Vagina (tissue), 2 donors: ENCODE data around the gene MARCHF3. TPM values are rescaled to one million over a fixed set of nuclear protein-coding genes. Genes with fewer than 3 reads are reported as not detected.

Experiments used
- DNase-seq, 2 donors: peaks; one replicate each; pipeline ENCODE4 v3.0.0-alpha.2; 2017; ENCODE audit errors: extremely low spot score in 2 of 2
- H3K27ac ChIP-seq: fragments of 200-600 bp; sonication (generic); one replicate; pipeline ENCODE4 v1.5.1; 2019
- H3K27me3 ChIP-seq: fragments of 200-600 bp; sonication (generic); one replicate; pipeline ENCODE4 v1.5.1; 2019
- H3K36me3 ChIP-seq, 2 donors: fragments of 200-600 bp; sonication (generic); one replicate each; pipeline ENCODE4 v1.5.1; 2017 to 2019
- H3K4me1 ChIP-seq: fragments of 200-600 bp; sonication (generic); one replicate; pipeline ENCODE4 v1.5.1; 2019
- H3K4me3 ChIP-seq, 2 donors: fragments of 200-600 bp; sonication (generic); 1 replicate in 1 of 2; 2 replicates in 1 of 2; pipeline ENCODE4 v1.5.1; 2016 to 2019
- H3K9me3 ChIP-seq: fragments of 200-600 bp; sonication (generic); one replicate; pipeline ENCODE4 v1.5.1; 2019
- POLR2A ChIP-seq, 2 donors: fragments of 450-650 bp; IDR thresholded peaks; one replicate each; pipeline ENCODE4 v1.6.1; 2017; ENCODE audit warnings: antibody characterized with exemption in 2 of 2, mild to moderate bottlenecking in 2 of 2, moderate library complexity in 2 of 2
- POLR2AphosphoS5 ChIP-seq, 2 donors: sonication (generic); formaldehyde crosslinking; IDR thresholded peaks; one replicate each; pipeline ENCODE4 v1.9.0; 2017; ENCODE audit warnings: antibody characterized with exemption in 2 of 2, mild to moderate bottlenecking in 2 of 2, low read depth in 1 of 2; ENCODE audit not compliant: insufficient read depth in 1 of 2
- intact Hi-C: fragments of 100-400 bp; cut with DNase I; formaldehyde crosslinking; loops from one replicate; pipeline ENCODE4 v1.15.1; 2023
- total RNA-seq: library from RNA; depleted of rRNA; stranded (reverse); fragments of >200 nt; gene quantifications from one replicate; pipeline ENCODE4 v1.2.3, GENCODE V29; 2016
- TF ChIP-seq, protein P1 (sequence below), 3 experiments: fragments of 450-650 bp in 2 of 3; fragments of 200-600 bp in 1 of 3; sonication (generic) in 1 of 3; IDR thresholded peaks; one replicate each; pipeline ENCODE4 v1.5.1; 2017 to 2019; ENCODE audit warnings: antibody characterized with exemption in 3 of 3, mild to moderate bottlenecking in 2 of 3, moderate library complexity in 2 of 3

MARCHF3 gene
- total RNA-seq, 1 donor from 2014 or later, result 2.0 TPM

- H3K4me3 ChIP-seq, result no peak overlapping the region
- TF ChIP-seq, protein P1, sequence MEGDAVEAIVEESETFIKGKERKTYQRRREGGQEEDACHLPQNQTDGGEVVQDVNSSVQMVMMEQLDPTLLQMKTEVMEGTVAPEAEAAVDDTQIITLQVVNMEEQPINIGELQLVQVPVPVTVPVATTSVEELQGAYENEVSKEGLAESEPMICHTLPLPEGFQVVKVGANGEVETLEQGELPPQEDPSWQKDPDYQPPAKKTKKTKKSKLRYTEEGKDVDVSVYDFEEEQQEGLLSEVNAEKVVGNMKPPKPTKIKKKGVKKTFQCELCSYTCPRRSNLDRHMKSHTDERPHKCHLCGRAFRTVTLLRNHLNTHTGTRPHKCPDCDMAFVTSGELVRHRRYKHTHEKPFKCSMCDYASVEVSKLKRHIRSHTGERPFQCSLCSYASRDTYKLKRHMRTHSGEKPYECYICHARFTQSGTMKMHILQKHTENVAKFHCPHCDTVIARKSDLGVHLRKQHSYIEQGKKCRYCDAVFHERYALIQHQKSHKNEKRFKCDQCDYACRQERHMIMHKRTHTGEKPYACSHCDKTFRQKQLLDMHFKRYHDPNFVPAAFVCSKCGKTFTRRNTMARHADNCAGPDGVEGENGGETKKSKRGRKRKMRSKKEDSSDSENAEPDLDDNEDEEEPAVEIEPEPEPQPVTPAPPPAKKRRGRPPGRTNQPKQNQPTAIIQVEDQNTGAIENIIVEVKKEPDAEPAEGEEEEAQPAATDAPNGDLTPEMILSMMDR (IDR thresholded peaks at IDR 0.05), result no peak
- intact Hi-C loops, result no loop called here
- H3K36me3 ChIP-seq, result no peaks in the 10 kb centered on the region
- no peaks in the 10 kb centered on the region for H3K27me3 ChIP-seq
- H3K4me1 ChIP-seq, result no peaks in the 10 kb centered on the region
- H3K27ac ChIP-seq, result no peak overlapping the region
- no peak for DNase-seq
- H3K9me3 ChIP-seq, result no peaks in the 10 kb centered on the region
These were observed 90.5 kb downstream of the MARCHF3 start for GRCh38 chr5:126939887-126940286.

DNA sequence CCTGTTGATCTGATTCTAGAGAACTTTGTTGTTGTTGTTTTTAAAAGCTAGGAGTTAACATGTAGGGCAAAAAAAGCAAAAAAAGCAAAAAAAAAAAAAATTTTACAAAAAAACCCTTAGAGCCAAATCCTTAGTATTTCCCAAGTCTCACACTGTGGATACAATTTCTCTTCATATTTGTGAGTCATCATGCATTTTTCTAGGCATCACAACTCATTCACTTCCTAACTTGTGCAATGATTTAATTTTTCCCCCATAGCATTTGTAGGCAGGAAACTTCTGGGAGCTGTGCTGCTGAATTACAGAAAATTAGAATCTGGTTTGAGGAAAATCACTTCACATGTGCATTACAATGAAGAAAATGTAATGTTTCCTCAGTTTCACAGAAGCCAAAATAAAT is 91.9 kb downstream of the MARCHF3 start:
- intact Hi-C loops, result no loop called here
- H3K36me3 ChIP-seq, result no peaks in the 10 kb centered on the region
- TF ChIP-seq POLR2A (IDR thresholded peaks at IDR 0.05), result no peak
- TF ChIP-seq, protein P1 (IDR thresholded peaks at IDR 0.05), result no peak
- no peak for TF ChIP-seq POLR2AphosphoS5 (IDR thresholded peaks at IDR 0.05; ENCODE audit: insufficient read depth in 1 of 2, low read depth in 1 of 2)
- DNase-seq, result no peak
- H3K27me3 ChIP-seq, result no peaks in the 10 kb centered on the region
- H3K9me3 ChIP-seq, result no peaks in the 10 kb centered on the region
- H3K4me1 ChIP-seq, result no peaks in the 10 kb centered on the region
- no peak overlapping the region for H3K27ac ChIP-seq
- no peak overlapping the region for H3K4me3 ChIP-seq

- Histone ChIP-seq H3K36me3 (no peaks in the 10 kb centered on the region), H3K4me3 (no peak overlapping the region), H3K27me3 (no peaks in the 10 kb centered on the region), H3K27ac (no peak overlapping the region), H3K4me1 (no peaks in the 10 kb centered on the region), H3K9me3 (no peaks in the 10 kb centered on the region)
- intact Hi-C loops, result no loop called here
- TF ChIP-seq, protein P1 (IDR thresholded peaks at IDR 0.05), result no peak
- no peak for TF ChIP-seq POLR2AphosphoS5 (IDR thresholded peaks at IDR 0.05; ENCODE audit: insufficient read depth in 1 of 2, low read depth in 1 of 2)
- no peak for TF ChIP-seq POLR2A (IDR thresholded peaks at IDR 0.05)
- no peak for DNase-seq
These were observed 92.6 kb downstream of the MARCHF3 start for GRCh38 chr5:126937771-126938170.

- DNase-seq, result no peak
These were observed 93.5 kb downstream of the MARCHF3 start for GRCh38 chr5:126936775-126937418.

More at GRCh38 chr5:126936775-126937418, 93.5 kb downstream of the MARCHF3 start:
- Histone ChIP-seq H3K9me3 (no peaks in the 10 kb centered on the region), H3K27ac (no peak overlapping the region), H3K36me3 (no peaks in the 10 kb centered on the region), H3K4me1 (no peaks in the 10 kb centered on the region), H3K27me3 (no peaks in the 10 kb centered on the region), H3K4me3 (no peak overlapping the region)
- intact Hi-C loops, result no loop called here
- TF ChIP-seq POLR2A (IDR thresholded peaks at IDR 0.05) (no peak), POLR2AphosphoS5 (IDR thresholded peaks at IDR 0.05; ENCODE audit: insufficient read depth in 1 of 2, low read depth in 1 of 2) (no peak)
- TF ChIP-seq, protein P1 (IDR thresholded peaks at IDR 0.05), result no peak
